Measurements from ENCODE around the gene POMT1.
"Not testable (repeated sequence)": the region's sequence is repeated elsewhere in the genome, so short reads cannot be mapped to it uniquely, and the experiment has no call there.

- TF ChIP-seq, protein P1, sequence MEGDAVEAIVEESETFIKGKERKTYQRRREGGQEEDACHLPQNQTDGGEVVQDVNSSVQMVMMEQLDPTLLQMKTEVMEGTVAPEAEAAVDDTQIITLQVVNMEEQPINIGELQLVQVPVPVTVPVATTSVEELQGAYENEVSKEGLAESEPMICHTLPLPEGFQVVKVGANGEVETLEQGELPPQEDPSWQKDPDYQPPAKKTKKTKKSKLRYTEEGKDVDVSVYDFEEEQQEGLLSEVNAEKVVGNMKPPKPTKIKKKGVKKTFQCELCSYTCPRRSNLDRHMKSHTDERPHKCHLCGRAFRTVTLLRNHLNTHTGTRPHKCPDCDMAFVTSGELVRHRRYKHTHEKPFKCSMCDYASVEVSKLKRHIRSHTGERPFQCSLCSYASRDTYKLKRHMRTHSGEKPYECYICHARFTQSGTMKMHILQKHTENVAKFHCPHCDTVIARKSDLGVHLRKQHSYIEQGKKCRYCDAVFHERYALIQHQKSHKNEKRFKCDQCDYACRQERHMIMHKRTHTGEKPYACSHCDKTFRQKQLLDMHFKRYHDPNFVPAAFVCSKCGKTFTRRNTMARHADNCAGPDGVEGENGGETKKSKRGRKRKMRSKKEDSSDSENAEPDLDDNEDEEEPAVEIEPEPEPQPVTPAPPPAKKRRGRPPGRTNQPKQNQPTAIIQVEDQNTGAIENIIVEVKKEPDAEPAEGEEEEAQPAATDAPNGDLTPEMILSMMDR (IDR thresholded peaks at IDR 0.05; ENCODE audit: poor library complexity) = not testable (repeated sequence)
- TF ChIP-seq EZH2phosphoT487 (IDR thresholded peaks at IDR 0.05; ENCODE audit: low read depth, severe bottlenecking, unreplicated experiment) = not testable (repeated sequence)
These were observed 12.9 kb downstream of the POMT1 start for GRCh38 chr9:131515559-131516031.
